ENCODE measurements around the gene BAHD1.
"Not testable (repeated sequence)": the region's sequence is repeated elsewhere in the genome, so short reads cannot be mapped to it uniquely, and the experiment has no call there.

BAHD1 gene

DNA sequence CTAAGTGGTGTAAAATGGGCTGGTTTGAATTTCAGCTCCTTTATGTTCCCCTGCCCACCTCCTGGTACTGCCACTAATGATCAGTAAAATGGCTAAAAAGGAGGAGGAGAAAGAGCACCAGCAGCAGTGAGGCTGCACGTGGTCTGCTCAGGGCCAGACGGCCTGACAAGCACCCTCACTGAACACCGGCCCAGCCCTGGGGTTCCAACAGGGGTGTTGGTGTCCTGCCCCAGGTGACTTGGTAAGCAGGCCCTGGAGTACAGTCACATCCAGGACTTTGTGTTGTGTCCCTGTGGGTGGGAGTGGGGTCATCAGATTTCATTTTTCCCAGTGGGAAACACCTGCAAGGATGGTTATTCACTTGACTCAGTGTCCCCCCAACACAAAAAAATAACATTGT, 5.4 kb downstream of the BAHD1 start:
- Histone ChIP-seq H3K9ac (ENCODE audit: low read depth, low read length) (no peak overlapping the region), H3K36me3 (ENCODE audit: insufficient read depth, low read length) (no peaks in the 10 kb centered on the region), H3K4me1 (ENCODE audit: insufficient read depth, low read length) (peaks cover 43% of the 10 kb centered on the region), H3K9me3 (ENCODE audit: control insufficient read depth, insufficient read depth, low read length) (no peaks in the 10 kb centered on the region)

DNA sequence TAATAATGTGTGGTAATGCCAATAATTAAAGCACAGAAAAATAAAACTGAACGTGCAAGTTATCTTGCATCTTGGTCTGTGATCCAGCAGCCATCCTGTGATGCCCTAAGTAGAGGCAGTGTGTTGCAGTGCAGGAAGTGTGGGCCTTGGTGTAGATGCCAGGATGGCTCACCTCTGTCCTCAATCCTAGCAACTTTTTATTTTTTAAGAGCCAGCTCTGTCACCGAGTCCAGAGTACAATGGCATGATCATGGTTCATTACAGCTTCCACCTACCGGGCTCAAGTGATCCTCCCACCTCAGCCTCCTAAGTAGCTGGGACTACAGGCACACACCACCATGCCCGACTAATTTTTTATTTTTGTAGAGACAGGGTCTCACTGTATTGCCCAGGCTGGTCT, 7.6 kb downstream of the BAHD1 start:
- peaks cover 58% of the 10 kb centered on the region for H3K4me1 ChIP-seq (ENCODE audit: insufficient read depth, low read length)
- no peak overlapping the region for H3K9ac ChIP-seq (ENCODE audit: low read depth, low read length)
- no peaks in the 10 kb centered on the region for H3K36me3 ChIP-seq (ENCODE audit: insufficient read depth, low read length)
- no peaks in the 10 kb centered on the region for H3K9me3 ChIP-seq (ENCODE audit: control insufficient read depth, insufficient read depth, low read length)

DNA sequence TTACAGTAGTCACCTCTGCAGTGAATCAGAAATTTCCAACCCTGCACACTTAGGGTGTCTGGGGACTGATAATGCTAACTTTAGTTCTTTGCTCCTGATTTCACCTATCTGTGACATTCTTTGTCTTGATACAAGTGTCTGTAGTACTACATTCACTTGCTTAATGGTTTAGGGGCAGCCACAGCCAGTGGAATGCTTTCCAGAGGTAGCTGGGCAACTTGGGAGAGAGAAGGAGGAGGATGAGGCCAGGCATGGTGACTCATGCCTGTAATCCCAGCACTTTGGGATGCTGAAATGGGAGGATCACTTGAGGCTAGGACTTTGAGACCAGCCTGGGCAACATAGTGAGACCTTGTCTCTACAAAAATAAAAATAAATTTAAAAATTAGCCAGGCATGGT, 8.5 kb downstream of the BAHD1 start:
- H3K36me3 ChIP-seq (ENCODE audit: insufficient read depth, low read length), result no peaks in the 10 kb centered on the region
- peaks cover 49% of the 10 kb centered on the region for H3K4me1 ChIP-seq (ENCODE audit: insufficient read depth, low read length)
- no peak overlapping the region for H3K9ac ChIP-seq (ENCODE audit: low read depth, low read length)
- H3K9me3 ChIP-seq (ENCODE audit: control insufficient read depth, insufficient read depth, low read length), result no peaks in the 10 kb centered on the region

DNA sequence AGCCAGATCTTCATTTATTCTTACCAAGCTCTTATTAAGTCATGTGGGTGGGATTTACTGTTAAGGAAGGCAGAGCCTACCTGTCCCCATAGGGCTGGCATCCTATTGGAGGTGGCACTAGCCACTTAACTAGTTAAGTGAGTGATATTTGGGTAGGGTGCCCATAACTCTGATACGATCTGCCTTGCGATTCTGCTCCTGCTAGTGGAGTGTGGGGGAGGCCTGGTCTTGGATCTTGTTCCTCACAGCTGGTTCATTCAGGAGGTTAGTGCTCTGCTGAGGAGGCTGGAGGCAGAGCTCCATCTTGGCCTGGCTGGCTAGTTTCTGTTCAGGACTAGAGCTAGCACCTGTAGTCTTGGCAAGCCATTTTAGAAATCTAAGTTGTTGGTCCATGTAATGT, 9.3 kb downstream of the BAHD1 start:
- H3K9me3 ChIP-seq (ENCODE audit: control insufficient read depth, insufficient read depth, low read length), result no peaks in the 10 kb centered on the region
- H3K9ac ChIP-seq (ENCODE audit: low read depth, low read length), result no peak overlapping the region
- H3K4me1 ChIP-seq (ENCODE audit: insufficient read depth, low read length), result peaks cover 48% of the 10 kb centered on the region
- H3K36me3 ChIP-seq (ENCODE audit: insufficient read depth, low read length), result no peaks in the 10 kb centered on the region

DNA sequence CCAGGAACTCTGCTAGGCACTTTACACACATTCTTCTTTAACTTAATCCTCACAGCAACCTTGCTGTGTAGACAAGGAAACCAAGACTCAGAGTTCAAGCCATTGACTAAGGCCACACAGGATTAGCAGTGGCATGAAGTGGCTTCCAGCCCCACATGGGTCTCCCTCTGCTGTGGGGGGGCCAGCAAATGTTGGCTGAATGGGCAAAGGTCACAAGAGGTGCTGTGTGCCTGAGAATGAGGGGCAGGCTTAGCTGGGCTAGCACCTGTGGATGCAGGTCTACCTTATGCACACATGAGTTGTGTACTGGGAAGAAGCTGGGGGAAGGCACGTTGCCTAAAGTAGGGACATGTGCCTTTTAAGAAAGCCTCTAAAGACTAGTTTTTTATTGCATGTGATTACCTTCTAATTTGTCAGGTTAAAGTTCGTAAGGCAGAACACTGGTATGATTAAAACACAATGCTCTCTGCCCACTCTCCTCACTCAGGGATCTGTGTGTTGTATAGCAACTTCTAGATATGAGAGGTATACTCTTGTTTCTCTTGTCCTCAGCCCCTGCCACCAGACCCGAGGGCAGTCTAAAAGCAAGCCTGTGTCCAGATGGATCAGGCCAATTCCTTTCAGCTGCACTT, 10.9 kb downstream of the BAHD1 start:
- no peaks in the 10 kb centered on the region for H3K9me3 ChIP-seq (ENCODE audit: control insufficient read depth, insufficient read depth, low read length)
- no peak overlapping the region for H3K9ac ChIP-seq (ENCODE audit: low read depth, low read length)
- H3K36me3 ChIP-seq (ENCODE audit: insufficient read depth, low read length), result no peaks in the 10 kb centered on the region
- peaks cover 47% of the 10 kb centered on the region for H3K4me1 ChIP-seq (ENCODE audit: insufficient read depth, low read length)

DNA sequence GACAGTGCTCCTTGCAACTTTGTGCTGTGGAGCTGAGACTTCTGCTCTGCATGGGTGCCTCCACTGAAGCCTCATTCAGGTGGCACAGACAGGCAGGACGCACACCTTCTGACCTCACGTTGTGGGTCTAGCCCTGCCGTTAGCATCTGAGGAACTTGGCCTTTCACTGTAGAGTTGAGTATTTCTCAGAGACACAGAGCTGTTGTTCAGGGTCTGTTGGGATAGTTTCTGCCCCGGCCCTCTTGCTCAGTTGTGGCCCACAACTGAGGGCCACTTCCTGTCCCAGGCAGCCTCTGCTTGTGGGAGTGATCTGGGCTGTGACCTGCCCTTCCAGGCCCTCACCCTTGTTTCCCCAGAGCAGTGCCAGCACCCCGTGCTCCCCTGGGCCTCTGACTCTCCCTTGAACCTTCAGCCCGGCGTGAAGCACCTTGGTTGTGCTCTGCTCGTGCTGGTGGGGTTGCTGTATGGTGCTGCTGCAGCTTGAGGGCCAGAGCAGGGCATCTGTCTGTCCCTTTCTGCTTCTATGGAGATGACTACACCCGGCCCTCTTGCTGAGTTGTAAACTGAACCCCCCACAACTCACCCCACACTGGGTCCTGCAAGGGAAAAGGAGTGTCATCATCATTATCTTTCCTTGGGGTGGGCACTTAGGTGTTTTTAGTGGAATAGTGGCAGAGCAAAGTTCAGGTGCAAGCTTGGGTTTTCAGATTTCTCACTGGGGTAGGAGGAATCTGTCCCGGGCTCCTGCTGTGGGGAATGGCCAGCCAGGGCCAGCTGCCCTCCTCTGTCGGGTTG, 11.7 kb downstream of the BAHD1 start:
- peaks cover 47% of the 10 kb centered on the region for H3K4me1 ChIP-seq (ENCODE audit: insufficient read depth, low read length)
- no peak overlapping the region for H3K9ac ChIP-seq (ENCODE audit: low read depth, low read length)
- H3K36me3 ChIP-seq (ENCODE audit: insufficient read depth, low read length), result no peaks in the 10 kb centered on the region
- no peaks in the 10 kb centered on the region for H3K9me3 ChIP-seq (ENCODE audit: control insufficient read depth, insufficient read depth, low read length)

DNA sequence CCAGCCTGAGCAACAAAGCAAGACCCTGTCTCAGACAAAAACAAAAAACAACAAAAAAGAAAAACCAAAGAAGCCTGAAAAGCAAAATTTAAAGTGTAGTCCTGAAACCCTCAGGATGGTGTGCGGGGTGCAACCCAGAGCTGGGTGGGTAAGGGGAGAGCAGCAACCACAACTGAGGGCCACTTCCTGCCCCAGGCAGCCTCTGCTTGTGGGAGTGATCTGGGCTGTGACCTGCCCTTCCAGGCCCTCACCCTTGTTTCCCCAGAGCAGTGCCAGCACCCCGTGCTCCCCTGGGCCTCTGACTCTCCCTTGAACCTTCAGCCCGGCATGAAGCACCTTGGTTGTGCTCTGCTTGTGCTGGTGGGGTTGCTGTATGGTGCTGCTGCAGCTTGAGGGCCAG, 13.2 kb downstream of the BAHD1 start:
- H3K36me3 ChIP-seq (ENCODE audit: insufficient read depth, low read length); H3K9me3 ChIP-seq (ENCODE audit: control insufficient read depth, insufficient read depth, low read length); H3K9ac ChIP-seq (ENCODE audit: low read depth, low read length): not testable (repeated sequence)
- H3K4me1 ChIP-seq (ENCODE audit: insufficient read depth, low read length), result peaks cover 47% of the 10 kb centered on the region

DNA sequence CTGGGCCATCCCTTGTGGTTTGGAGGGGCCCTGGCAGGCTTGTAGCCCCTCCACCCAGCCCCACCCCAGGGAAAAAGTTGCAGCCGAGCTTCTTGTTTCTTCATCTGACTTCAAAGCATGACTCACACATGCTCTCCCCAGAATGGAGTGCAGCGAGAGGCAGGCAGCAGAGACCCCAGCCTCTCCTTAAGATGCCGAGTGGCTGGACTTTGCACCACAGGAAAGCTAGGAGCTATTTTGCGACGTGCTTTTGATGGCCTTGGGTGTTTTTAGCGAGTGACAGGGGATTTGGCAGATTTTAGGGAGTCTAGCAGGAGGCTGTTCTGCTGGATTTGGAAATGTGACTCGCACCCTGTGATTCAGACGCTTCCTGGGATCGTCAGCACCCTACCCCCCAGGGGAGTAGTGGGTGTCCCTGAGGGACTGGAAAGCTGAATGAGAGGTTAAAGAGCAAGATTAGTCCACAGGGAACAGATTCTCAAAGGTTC, 14.2 kb downstream of the BAHD1 start:
- Histone ChIP-seq H3K36me3 (ENCODE audit: insufficient read depth, low read length) (no peaks in the 10 kb centered on the region), H3K9ac (ENCODE audit: low read depth, low read length) (no peak overlapping the region), H3K4me1 (ENCODE audit: insufficient read depth, low read length) (peaks cover 47% of the 10 kb centered on the region), H3K9me3 (ENCODE audit: control insufficient read depth, insufficient read depth, low read length) (no peaks in the 10 kb centered on the region)

DNA sequence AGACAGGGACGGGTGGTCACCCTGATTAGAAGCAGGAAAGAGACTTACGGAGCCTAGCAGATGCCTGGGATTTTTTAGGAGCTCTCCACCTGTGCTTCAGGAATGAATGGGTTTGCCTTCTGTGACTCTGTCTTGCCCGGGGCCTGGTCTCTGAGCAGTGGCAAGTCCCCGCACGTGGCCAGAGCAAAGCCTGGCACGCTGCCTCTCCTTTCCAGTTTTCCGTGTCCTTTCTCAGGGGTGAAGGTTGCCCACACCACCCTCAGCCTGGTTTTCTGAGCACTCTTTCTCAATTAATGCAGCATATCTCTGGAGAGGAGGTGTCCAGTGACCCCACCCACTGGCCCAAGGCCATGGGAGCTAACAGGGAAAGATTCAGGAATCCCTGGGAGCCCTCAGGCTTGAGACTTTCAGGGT, 15.6 kb downstream of the BAHD1 start:
- Histone ChIP-seq H3K36me3 (ENCODE audit: insufficient read depth, low read length) (peaks cover 3% of the 10 kb centered on the region; the same call in 1 of the 2 replicates), H3K9me3 (ENCODE audit: control insufficient read depth, insufficient read depth, low read length) (no peaks in the 10 kb centered on the region), H3K9ac (ENCODE audit: low read depth, low read length) (no peak overlapping the region), H3K4me1 (ENCODE audit: insufficient read depth, low read length) (peaks cover 44% of the 10 kb centered on the region)

DNA sequence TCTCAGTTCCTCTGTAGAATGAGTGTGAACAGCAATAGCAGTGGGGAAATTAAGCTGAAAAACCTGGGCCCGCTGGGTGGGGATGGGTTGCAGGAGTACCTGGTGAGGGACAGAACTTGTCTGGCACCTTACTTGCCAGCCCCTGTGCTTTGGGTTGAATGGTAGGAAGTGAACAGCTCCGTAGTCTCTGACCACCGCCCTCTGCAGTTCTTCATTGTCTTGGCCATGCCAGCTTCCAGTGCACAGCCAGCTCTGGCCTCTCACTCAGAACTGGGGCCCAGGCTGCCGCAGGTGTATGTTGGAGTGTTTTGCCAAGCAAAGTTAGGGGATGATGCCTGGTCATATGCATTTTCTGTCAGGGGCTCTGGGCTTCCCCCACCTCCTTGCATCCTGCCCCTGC, 16.0 kb downstream of the BAHD1 start:
- Histone ChIP-seq H3K9ac (ENCODE audit: low read depth, low read length) (no peak overlapping the region), H3K9me3 (ENCODE audit: control insufficient read depth, insufficient read depth, low read length) (no peaks in the 10 kb centered on the region), H3K36me3 (ENCODE audit: insufficient read depth, low read length) (peaks cover 3% of the 10 kb centered on the region; the same call in 1 of the 2 replicates), H3K4me1 (ENCODE audit: insufficient read depth, low read length) (peaks cover 39% of the 10 kb centered on the region)

DNA sequence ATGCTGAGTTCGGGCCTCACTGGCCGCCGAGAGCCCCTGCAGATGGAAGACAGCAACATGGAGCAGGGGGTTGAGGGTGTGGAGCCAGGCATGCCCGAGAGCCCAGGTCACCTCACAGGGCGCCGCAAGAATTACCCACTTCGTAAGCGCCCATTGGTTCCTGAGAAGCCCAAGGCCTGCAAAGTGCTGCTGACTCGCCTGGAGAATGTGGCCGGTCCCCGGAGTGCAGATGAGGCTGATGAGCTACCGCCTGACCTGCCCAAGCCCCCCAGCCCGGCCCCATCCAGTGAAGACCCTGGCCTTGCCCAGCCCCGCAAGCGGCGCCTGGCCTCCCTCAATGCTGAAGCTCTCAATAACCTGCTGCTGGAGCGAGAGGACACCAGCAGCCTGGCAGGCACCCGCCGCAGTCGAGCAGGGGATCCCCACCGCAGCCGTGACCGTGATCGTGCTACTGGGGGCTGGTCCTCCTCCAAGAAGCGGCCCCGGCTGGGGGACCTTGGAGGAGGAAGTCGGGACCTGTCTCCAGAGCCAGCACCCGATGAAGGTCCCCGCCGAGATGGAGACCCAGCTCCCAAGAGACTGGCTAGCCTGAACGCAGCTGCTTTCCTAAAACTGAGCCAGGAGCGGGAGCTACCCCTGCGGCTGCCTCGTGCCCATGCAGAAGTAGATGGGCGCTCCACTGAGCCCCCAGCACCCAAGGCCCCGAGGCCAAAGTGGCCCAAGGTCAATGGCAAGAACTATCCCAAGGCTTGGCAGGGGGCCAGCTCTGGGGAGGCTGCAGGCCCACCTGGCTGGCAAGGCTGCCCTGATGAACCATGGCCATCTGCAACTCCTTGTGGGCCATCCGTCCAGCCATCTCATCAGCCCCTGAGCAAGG, 18.0 kb downstream of the BAHD1 start:
- no peaks in the 10 kb centered on the region for H3K9me3 ChIP-seq (ENCODE audit: control insufficient read depth, insufficient read depth, low read length)
- H3K4me1 ChIP-seq (ENCODE audit: insufficient read depth, low read length), result peaks cover 25% of the 10 kb centered on the region; the same call in 1 of the 2 replicates
- H3K9ac ChIP-seq (ENCODE audit: low read depth, low read length), result no peak overlapping the region
- H3K36me3 ChIP-seq (ENCODE audit: insufficient read depth, low read length), result peaks cover 8% of the 10 kb centered on the region

DNA sequence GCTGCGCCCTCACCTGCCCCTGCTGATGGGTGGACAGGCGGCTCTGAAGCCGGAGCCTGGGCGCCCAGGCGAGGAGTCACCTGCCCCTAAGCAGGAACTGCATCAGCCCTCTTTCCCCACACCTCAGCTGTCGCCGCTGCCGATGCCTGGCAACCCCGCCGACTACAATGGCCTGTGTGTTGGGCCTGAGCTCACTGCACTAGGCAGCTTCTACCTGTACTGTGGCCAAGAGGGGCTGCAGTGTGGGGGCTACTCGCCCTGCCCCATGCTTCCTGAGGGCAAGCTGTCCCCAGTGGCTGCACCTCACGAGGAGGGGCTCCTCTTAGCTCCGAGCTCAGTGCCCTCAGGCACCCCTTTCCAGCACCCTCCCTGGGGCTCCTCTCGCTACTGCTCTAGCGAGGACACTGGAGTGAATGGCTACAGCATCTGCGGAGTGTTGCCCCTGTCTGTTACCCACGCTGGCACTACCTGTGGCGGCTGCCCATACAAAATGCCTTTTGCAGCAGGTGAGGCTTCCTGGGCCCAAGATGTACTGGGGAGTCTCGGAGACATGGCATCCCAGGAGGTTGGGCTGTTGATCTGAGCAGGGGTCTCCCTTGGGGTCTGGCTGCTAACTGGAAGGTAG, 18.8 kb downstream of the BAHD1 start:
- no peaks in the 10 kb centered on the region for H3K9me3 ChIP-seq (ENCODE audit: control insufficient read depth, insufficient read depth, low read length)
- no peak overlapping the region for H3K9ac ChIP-seq (ENCODE audit: low read depth, low read length)
- H3K4me1 ChIP-seq (ENCODE audit: insufficient read depth, low read length), result peaks cover 22% of the 10 kb centered on the region; the same call in 1 of the 2 replicates
- peaks cover 9% of the 10 kb centered on the region for H3K36me3 ChIP-seq (ENCODE audit: insufficient read depth, low read length)

DNA sequence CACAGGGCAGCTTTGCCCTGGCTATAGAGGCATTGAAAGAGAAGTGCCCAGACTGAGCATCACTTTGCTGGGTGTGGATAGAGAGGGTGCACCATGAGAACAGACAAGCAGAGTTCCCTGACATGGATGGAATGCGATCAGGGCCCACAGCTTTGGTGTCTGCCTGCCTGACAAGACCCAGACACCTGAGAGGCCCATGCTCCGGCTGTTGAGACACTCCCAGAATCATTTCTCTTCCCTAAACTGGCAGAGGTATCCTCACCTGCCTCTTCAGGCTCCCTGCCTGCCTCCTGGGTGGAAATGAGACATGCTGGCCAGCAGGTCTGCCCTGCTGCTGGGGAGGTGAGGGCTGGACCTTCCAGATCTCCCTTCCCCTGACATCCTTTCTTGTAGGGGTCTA, 19.7 kb downstream of the BAHD1 start:
- no peak overlapping the region for H3K9ac ChIP-seq (ENCODE audit: low read depth, low read length)
- peaks cover 14% of the 10 kb centered on the region for H3K36me3 ChIP-seq (ENCODE audit: insufficient read depth, low read length)
- no peaks in the 10 kb centered on the region for H3K9me3 ChIP-seq (ENCODE audit: control insufficient read depth, insufficient read depth, low read length)
- peaks cover 14% of the 10 kb centered on the region; the same call in 1 of the 2 replicates for H3K4me1 ChIP-seq (ENCODE audit: insufficient read depth, low read length)

DNA sequence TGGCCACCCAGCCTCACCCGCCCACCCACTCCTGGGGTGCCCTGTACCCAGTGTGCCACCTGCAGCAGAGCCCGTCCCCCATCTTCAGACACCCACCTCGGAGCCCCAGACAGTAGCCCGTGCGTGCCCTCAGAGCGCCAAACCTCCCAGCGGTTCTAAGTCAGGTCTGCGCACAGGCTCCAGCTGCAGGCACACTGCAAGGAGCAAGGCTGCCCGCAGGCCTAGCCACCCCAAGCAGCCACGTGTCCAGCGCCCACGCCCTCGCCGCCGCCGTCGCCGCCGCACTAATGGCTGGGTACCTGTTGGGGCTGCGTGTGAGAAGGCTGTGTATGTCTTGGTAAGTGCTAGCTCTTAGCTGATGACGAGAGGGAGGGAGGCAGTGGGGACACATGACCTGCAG, 21.2 kb downstream of the BAHD1 start:
- Histone ChIP-seq H3K36me3 (ENCODE audit: insufficient read depth, low read length) (peaks cover 16% of the 10 kb centered on the region), H3K4me1 (ENCODE audit: insufficient read depth, low read length) (no peaks in the 10 kb centered on the region), H3K9me3 (ENCODE audit: control insufficient read depth, insufficient read depth, low read length) (no peaks in the 10 kb centered on the region), H3K9ac (ENCODE audit: low read depth, low read length) (no peak overlapping the region)

Measured in ES-I3 (cell line).